ENCODE results near the gene SLC16A9. TPM values are rescaled to one million over a fixed set of nuclear protein-coding genes. Genes with fewer than 3 reads are reported as not detected.

Gene SLC16A9
- total RNA-seq, 1 donor from 2014 or later, result 0.83 TPM

GRCh38 chr10:59618666-59619065 lies 91.0 kb downstream of the SLC16A9 start:
- intact Hi-C loops (cut with DNase I), result no loop called here
- Histone ChIP-seq H3K4me1 (no peaks in the 10 kb centered on the region), H3K9me3 (no peaks in the 10 kb centered on the region), H3K27me3 (ENCODE audit: low read depth) (no peaks in the 10 kb centered on the region), H3K27ac (no peak overlapping the region), H3K36me3 (no peaks in the 10 kb centered on the region), H3K4me3 (no peak overlapping the region)
- ATAC-seq (no peak), DNase-seq (no peak)
- TF ChIP-seq CTCF (IDR thresholded peaks at IDR 0.05), result no peak

GRCh38 chr10:59617996-59618395 lies 91.7 kb downstream of the SLC16A9 start:
- DNase-seq, result no peak
- Histone ChIP-seq H3K9me3 (no peaks in the 10 kb centered on the region), H3K27ac (no peak overlapping the region), H3K4me3 (no peak overlapping the region), H3K4me1 (no peaks in the 10 kb centered on the region), H3K36me3 (no peaks in the 10 kb centered on the region), H3K27me3 (ENCODE audit: low read depth) (no peaks in the 10 kb centered on the region)
- ATAC-seq, result no peak
- no peak for TF ChIP-seq CTCF (IDR thresholded peaks at IDR 0.05)
- intact Hi-C loops (cut with DNase I), result no loop called here

GRCh38 chr10:59611048-59611447 lies 98.6 kb downstream of the SLC16A9 start:
- Histone ChIP-seq H3K4me1 (no peaks in the 10 kb centered on the region), H3K27me3 (ENCODE audit: low read depth) (no peaks in the 10 kb centered on the region), H3K27ac (no peak overlapping the region), H3K36me3 (no peaks in the 10 kb centered on the region), H3K4me3 (no peak overlapping the region), H3K9me3 (no peaks in the 10 kb centered on the region)
- ATAC-seq (no peak), DNase-seq (no peak)
- no peak for TF ChIP-seq CTCF (IDR thresholded peaks at IDR 0.05)
- intact Hi-C loops (cut with DNase I), result no loop called here

- H3K9me3 ChIP-seq, result no peaks in the 10 kb centered on the region
- H3K27ac ChIP-seq, result no peak overlapping the region
- no peak overlapping the region for H3K4me3 ChIP-seq
- TF ChIP-seq CTCF (IDR thresholded peaks at IDR 0.05), result no peak
- ATAC-seq, result no peak
- H3K36me3 ChIP-seq, result no peaks in the 10 kb centered on the region
- no peaks in the 10 kb centered on the region for H3K27me3 ChIP-seq (ENCODE audit: low read depth)
- no peak for DNase-seq
- intact Hi-C loops (cut with DNase I), result no loop called here
- H3K4me1 ChIP-seq, result no peaks in the 10 kb centered on the region
Observed at GRCh38 chr10:59607970-59608369, 101.7 kb downstream of the SLC16A9 start.

GRCh38 chr10:59606551-59606961 lies 103.1 kb downstream of the SLC16A9 start:
- H3K27ac ChIP-seq, result no peak overlapping the region
- no peak overlapping the region for H3K4me3 ChIP-seq
- no peaks in the 10 kb centered on the region for H3K36me3 ChIP-seq
- no peak for ATAC-seq
- no peak for DNase-seq
- intact Hi-C loops (cut with DNase I), result no loop called here
- H3K4me1 ChIP-seq, result no peaks in the 10 kb centered on the region
- TF ChIP-seq CTCF (IDR thresholded peaks at IDR 0.05), result no peak
- H3K27me3 ChIP-seq (ENCODE audit: low read depth), result no peaks in the 10 kb centered on the region
- H3K9me3 ChIP-seq, result no peaks in the 10 kb centered on the region

- no peak for TF ChIP-seq CTCF (IDR thresholded peaks at IDR 0.05)
- intact Hi-C loops (cut with DNase I), result no loop called here
- no peak overlapping the region for H3K27ac ChIP-seq
- H3K4me1 ChIP-seq, result no peaks in the 10 kb centered on the region
- DNase-seq (no peak), ATAC-seq (no peak)
- H3K9me3 ChIP-seq, result no peaks in the 10 kb centered on the region
- H3K27me3 ChIP-seq (ENCODE audit: low read depth), result no peaks in the 10 kb centered on the region
- H3K4me3 ChIP-seq, result no peak overlapping the region
- no peaks in the 10 kb centered on the region for H3K36me3 ChIP-seq
Observed at GRCh38 chr10:59601985-59602384, 107.7 kb downstream of the SLC16A9 start.
